ENCODE data around the gene MCF2L2.

GRCh38 chr3:183212565-183212964 lies 215.9 kb downstream of the MCF2L2 start:
- no peak for TF ChIP-seq ZNF274 (IDR thresholded peaks at IDR 0.05; ENCODE audit: low read depth, low read length)
- TF ChIP-seq YY1 (IDR thresholded peaks at IDR 0.05; ENCODE audit: insufficient read depth, insufficient read length): no peak
- no peak for TF ChIP-seq SUZ12 (IDR thresholded peaks at IDR 0.05; ENCODE audit: extremely low read depth, insufficient read depth, insufficient read length)

All from NT2/D1 (cell line).